Measurements from ENCODE around the gene VGLL4. TPM values are rescaled to one million over a fixed set of nuclear protein-coding genes. Genes with fewer than 3 reads are reported as not detected.

Gene VGLL4
- total RNA-seq, 1 experiment from 2014 or later = 46.3 TPM

DNA sequence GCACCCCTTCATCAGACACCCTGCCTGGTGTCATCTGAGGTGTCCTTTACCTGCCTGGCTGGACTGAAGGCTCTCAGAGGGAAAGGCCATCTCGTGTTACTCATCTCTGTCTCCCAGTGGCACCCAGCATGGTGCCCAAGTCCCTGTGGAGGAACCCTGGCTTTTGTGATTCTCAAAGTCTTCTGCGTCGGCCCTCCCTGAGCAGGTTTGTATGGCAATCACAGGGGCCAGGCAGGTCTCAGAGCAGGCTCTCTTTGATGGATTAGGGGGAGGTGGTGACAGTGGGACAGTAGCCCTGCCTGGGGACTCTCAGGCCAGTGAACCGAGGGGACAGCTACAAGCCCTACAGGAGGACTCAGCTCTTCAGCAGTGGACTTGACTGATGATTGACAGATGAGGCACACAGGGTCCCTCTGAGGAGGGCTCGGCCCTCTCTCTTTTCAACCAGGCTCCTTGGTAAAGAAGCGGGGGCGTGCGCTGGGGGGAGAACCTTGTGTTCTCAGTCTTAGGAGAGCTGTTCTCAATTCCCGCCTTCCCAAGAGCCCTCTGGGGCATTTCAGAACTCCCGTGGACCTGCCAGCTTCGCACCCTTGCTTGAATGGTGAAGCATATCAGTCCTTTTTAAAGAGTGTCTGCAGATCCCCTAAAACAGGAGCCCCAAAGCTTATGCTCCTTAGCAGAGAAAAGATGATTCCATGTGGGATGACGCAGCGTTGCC, 108.3 kb downstream of the VGLL4 start:
- no peaks in the 10 kb centered on the region for H4K20me1 ChIP-seq (ENCODE audit: low read length)
- no peak overlapping the region for H3K9ac ChIP-seq (ENCODE audit: low read length)
- H3F3A ChIP-seq (ENCODE audit: low read length, unreplicated experiment) = no peaks in the 10 kb centered on the region
- no peak for TF ChIP-seq EZH2 (IDR thresholded peaks at IDR 0.05; ENCODE audit: low read length, unreplicated experiment)
- no peak for TF ChIP-seq CTCF (conservative IDR thresholded peaks at IDR 0.05; ENCODE audit: low read depth, low read length)
- no peak for DNase-seq
- H3K36me3 ChIP-seq (ENCODE audit: low read depth, low read length) = no peaks in the 10 kb centered on the region
- no peak overlapping the region for H3K4me3 ChIP-seq (ENCODE audit: low read length)
- no peaks in the 10 kb centered on the region for H3K9me2 ChIP-seq (replicated peaks; ENCODE audit: low read length)
- H2AFZ ChIP-seq (ENCODE audit: low read length) = no peak overlapping the region
- no peaks in the 10 kb centered on the region for H3K9me3 ChIP-seq (ENCODE audit: low read length)
- POLR2A ChIA-PET (ENCODE audit: unreplicated experiment) = no interaction called here
- no peaks in the 10 kb centered on the region for H3K27me3 ChIP-seq (ENCODE audit: low read length)
- peaks cover 12% of the 10 kb centered on the region for H3K4me1 ChIP-seq (ENCODE audit: insufficient read depth, low read length)
- no peaks in the 10 kb centered on the region for H3K79me2 ChIP-seq (ENCODE audit: low read length)
- no peak overlapping the region for H3K27ac ChIP-seq (ENCODE audit: low read length)
- CTCF ChIA-PET = interaction anchor here (0.6 kb wide), 1 partner anchor 79 kb away, joined by 4 read pairs; no protein-coding TSS in a partner anchor
- no TSS peak for BruUV-seq (replicated peaks)
- no peak for ATAC-seq
- intact Hi-C loops (cut with micrococcal nuclease) = no loop called here
- no peak overlapping the region for H3K4me2 ChIP-seq (ENCODE audit: low read length)

- intact Hi-C loops (cut with micrococcal nuclease) = no loop called here
Measured at GRCh38 chr3:11534793-11535101, 109.0 kb downstream of the VGLL4 start.

More at GRCh38 chr3:11534793-11535101, 109.0 kb downstream of the VGLL4 start:
- H3K79me2 ChIP-seq (ENCODE audit: low read length) = no peaks in the 10 kb centered on the region
- no peaks in the 10 kb centered on the region for H4K20me1 ChIP-seq (ENCODE audit: low read length)
- ATAC-seq = no peak
- no peaks in the 10 kb centered on the region for H3K27me3 ChIP-seq (ENCODE audit: low read length)
- H3K9me2 ChIP-seq (replicated peaks; ENCODE audit: low read length) = no peaks in the 10 kb centered on the region
- POLR2A ChIA-PET (ENCODE audit: unreplicated experiment) = no interaction called here
- H3K9me3 ChIP-seq (ENCODE audit: low read length) = no peaks in the 10 kb centered on the region
- H3F3A ChIP-seq (ENCODE audit: low read length, unreplicated experiment) = no peaks in the 10 kb centered on the region
- no peak overlapping the region for H3K4me2 ChIP-seq (ENCODE audit: low read length)
- H3K4me3 ChIP-seq (ENCODE audit: low read length) = no peak overlapping the region
- H3K36me3 ChIP-seq (ENCODE audit: low read depth, low read length) = no peaks in the 10 kb centered on the region
- CTCF ChIA-PET = interaction anchor here (0.6 kb wide), 1 partner anchor 78 kb away, joined by 4 read pairs; no protein-coding TSS in a partner anchor
- no peak overlapping the region for H3K27ac ChIP-seq (ENCODE audit: low read length)
- no TSS peak for BruUV-seq (replicated peaks)
- H2AFZ ChIP-seq (ENCODE audit: low read length) = no peak overlapping the region
- no peak overlapping the region for H3K9ac ChIP-seq (ENCODE audit: low read length)
- no peak for DNase-seq
- peaks cover 7% of the 10 kb centered on the region for H3K4me1 ChIP-seq (ENCODE audit: insufficient read depth, low read length)
- TF ChIP-seq EZH2phosphoT487 (IDR thresholded peaks at IDR 0.05; ENCODE audit: borderline replicate concordance, low read length) (no peak), CTCF (conservative IDR thresholded peaks at IDR 0.05; ENCODE audit: low read depth, low read length) (no peak), EZH2 (IDR thresholded peaks at IDR 0.05; ENCODE audit: low read length, unreplicated experiment) (no peak)

Measured in PC-3 (cell line).